Measurements from ENCODE around the gene RAMP1.

RAMP1 gene

GRCh38 chr2:237876951-237877491 lies 17.6 kb downstream of the RAMP1 start:
- DNase-seq = no peak

- DNase-seq = no peak
Observed at GRCh38 chr2:237877576-237878307, 18.3 kb downstream of the RAMP1 start.

- no peak for DNase-seq
Observed at GRCh38 chr2:237878321-237879057, 19.1 kb downstream of the RAMP1 start.

GRCh38 chr2:237879058-237879430 lies 19.6 kb downstream of the RAMP1 start:
- no peak for DNase-seq

- no peak for DNase-seq
Observed at GRCh38 chr2:237879991-237880560, 20.7 kb downstream of the RAMP1 start.

GRCh38 chr2:237882510-237883481 lies 23.4 kb downstream of the RAMP1 start:
- DNase-seq = no peak

GRCh38 chr2:237883951-237884446 lies 24.6 kb downstream of the RAMP1 start:
- no peak for DNase-seq

GRCh38 chr2:237884681-237885080 lies 25.3 kb downstream of the RAMP1 start:
- no peak for DNase-seq

GRCh38 chr2:237885111-237885930 lies 25.9 kb downstream of the RAMP1 start:
- DNase-seq = no peak

GRCh38 chr2:237885931-237886684 lies 26.7 kb downstream of the RAMP1 start:
- no peak for DNase-seq

- no peak for DNase-seq
Observed at GRCh38 chr2:237886685-237887481, 27.5 kb downstream of the RAMP1 start.

- DNase-seq = no peak
Observed at GRCh38 chr2:237888389-237888788, 29.0 kb downstream of the RAMP1 start.

GRCh38 chr2:237889016-237889415 lies 29.6 kb downstream of the RAMP1 start:
- no peak for DNase-seq

GRCh38 chr2:237889811-237890210 lies 30.4 kb downstream of the RAMP1 start:
- no peak for DNase-seq

- DNase-seq = no peak
Observed at GRCh38 chr2:237892478-237892877, 33.1 kb downstream of the RAMP1 start.

- no peak for DNase-seq
Observed at GRCh38 chr2:237892984-237893595, 33.7 kb downstream of the RAMP1 start.

- no peak for DNase-seq
Observed at GRCh38 chr2:237894396-237894979, 35.1 kb downstream of the RAMP1 start.

- no peak for DNase-seq
Observed at GRCh38 chr2:237894986-237895543, 35.6 kb downstream of the RAMP1 start.

All from effector CD4-positive, alpha-beta T cell (primary cell).